ENCODE measurements around the gene WWC2. TPM values are rescaled to one million over a fixed set of nuclear protein-coding genes. Genes with fewer than 3 reads are reported as not detected.

WWC2 gene
- polyA plus RNA-seq, 4 donors, result 0.22 to 15.6 (median 2.1) TPM

DNA sequence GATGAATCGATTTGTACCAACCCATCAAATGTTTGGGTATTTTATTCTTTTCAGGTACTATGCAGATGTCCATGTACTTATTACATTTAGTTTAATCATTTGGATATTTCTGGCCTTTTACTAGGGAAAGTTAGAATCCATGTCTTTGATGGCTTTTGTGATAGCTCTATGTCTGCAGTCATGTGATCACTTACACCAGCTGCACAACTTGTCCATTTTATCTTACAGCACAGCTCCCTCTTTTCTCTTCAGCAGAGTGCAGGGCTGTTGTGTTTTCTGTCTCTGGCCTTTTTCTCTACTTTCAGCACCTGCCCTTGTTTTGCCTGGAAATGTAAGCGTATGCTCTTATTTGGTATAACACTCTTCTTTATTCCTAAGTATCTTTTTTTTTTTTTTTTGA is 30.6 kb downstream of the WWC2 start:
- H3K9me3 ChIP-seq (ENCODE audit: control insufficient read depth in 2 of 2, insufficient read depth in 1 of 2, low read depth in 1 of 2, low read length in 1 of 2), result no peaks in the 10 kb centered on the region
- H3K27ac ChIP-seq (ENCODE audit: low read depth in 1 of 3, low read length in 2 of 3), result no peak overlapping the region
- no peaks in the 10 kb centered on the region for H3K36me3 ChIP-seq (ENCODE audit: control insufficient read depth in 3 of 3, insufficient read depth in 2 of 3, low read depth in 1 of 3, low read length in 3 of 3)
- H3K4me1 ChIP-seq (ENCODE audit: control insufficient read depth in 3 of 3, insufficient read depth in 2 of 3, low read depth in 1 of 3, low read length in 2 of 3), result no peaks in the 10 kb centered on the region
- DNase-seq (no peak), FAIRE-seq (no peak)
- WGBS, 3 donors, result 91 to 95% (median 93%) methylated on average over 2 of the region's 2 CpGs
- no peaks in the 10 kb centered on the region for H3K27me3 ChIP-seq (ENCODE audit: control insufficient read depth in 3 of 3, insufficient read depth in 3 of 3, low read length in 3 of 3)
- H3K4me3 ChIP-seq (ENCODE audit: low read depth in 1 of 3, low read length in 3 of 3), result no peak overlapping the region

DNA sequence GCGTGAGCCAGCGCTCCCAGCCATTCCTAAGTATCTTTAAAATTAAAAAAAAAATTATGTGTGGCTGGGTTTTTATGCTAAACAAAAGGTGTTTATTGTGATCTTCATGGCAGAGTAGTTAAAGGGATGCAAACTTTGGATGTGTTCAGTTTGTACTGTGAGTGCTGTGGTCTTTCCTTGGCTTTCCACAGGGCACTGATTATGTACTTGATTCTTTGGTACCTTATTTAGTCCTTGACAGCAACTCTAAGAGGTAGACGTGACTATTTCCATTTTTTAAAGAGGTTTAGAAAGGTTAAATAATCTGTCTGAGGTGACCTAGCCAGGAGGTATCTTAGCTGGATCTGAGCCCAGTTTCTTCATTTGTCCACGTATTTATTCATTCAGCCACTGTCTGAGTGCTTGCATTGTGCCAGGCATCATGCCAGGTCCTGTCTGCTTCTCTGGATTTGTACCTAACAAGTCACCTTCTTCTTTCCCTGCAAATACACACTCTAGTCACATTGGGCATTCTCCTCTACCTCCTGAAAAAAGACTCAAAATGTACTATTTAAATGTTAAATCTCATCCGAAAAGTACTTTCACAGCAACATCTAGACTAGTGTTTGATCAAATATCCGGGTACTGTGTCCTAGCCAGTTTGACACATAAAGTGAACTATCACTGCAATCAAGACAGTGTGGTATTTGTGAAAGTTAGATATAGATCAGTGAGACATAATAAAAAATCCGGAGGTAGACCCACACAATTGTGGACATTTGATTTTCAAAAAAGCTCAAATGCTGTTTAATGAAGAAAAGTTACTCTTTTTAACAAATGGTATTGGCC is 31.5 kb downstream of the WWC2 start:
- WGBS, 3 donors, result 58 to 74% (median 68%) methylated on average over 7 of the region's 7 CpGs
- DNase-seq, result no peak
- Histone ChIP-seq H3K27ac (ENCODE audit: low read depth in 1 of 3, low read length in 2 of 3) (no peak overlapping the region), H3K4me3 (ENCODE audit: low read depth in 1 of 3, low read length in 3 of 3) (no peak overlapping the region), H3K4me1 (ENCODE audit: control insufficient read depth in 3 of 3, insufficient read depth in 2 of 3, low read depth in 1 of 3, low read length in 2 of 3) (no peaks in the 10 kb centered on the region), H3K27me3 (ENCODE audit: control insufficient read depth in 3 of 3, insufficient read depth in 3 of 3, low read length in 3 of 3) (no peaks in the 10 kb centered on the region), H3K36me3 (ENCODE audit: control insufficient read depth in 3 of 3, insufficient read depth in 2 of 3, low read depth in 1 of 3, low read length in 3 of 3) (no peaks in the 10 kb centered on the region), H3K9me3 (ENCODE audit: control insufficient read depth in 2 of 2, insufficient read depth in 1 of 2, low read depth in 1 of 2, low read length in 1 of 2) (no peaks in the 10 kb centered on the region)
- FAIRE-seq, result no peak

DNA sequence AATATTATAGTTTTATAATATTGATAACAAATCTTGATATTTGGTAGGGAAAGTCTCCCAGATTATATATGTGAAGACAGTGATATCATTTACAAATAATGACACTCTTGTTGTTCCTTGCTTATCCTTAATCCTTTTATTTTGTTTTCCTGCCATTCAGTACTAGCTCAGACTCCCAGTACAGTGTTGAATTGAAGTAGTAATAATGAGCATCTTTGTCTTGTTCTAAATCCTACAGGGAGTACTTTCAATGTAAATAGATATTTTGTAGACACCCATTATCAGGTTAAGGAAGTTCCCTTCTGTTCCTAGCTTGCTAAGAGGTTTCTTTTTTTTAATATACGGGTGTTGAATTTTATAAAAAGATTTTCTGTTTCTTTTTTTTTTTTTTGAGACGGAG is 33.0 kb downstream of the WWC2 start:
- Histone ChIP-seq H3K9me3 (ENCODE audit: control insufficient read depth in 2 of 2, insufficient read depth in 1 of 2, low read depth in 1 of 2, low read length in 1 of 2) (no peaks in the 10 kb centered on the region), H3K4me3 (ENCODE audit: low read depth in 1 of 3, low read length in 3 of 3) (no peak overlapping the region), H3K36me3 (ENCODE audit: control insufficient read depth in 3 of 3, insufficient read depth in 2 of 3, low read depth in 1 of 3, low read length in 3 of 3) (no peaks in the 10 kb centered on the region), H3K4me1 (ENCODE audit: control insufficient read depth in 3 of 3, insufficient read depth in 2 of 3, low read depth in 1 of 3, low read length in 2 of 3) (no peaks in the 10 kb centered on the region), H3K27me3 (ENCODE audit: control insufficient read depth in 3 of 3, insufficient read depth in 3 of 3, low read length in 3 of 3) (no peaks in the 10 kb centered on the region), H3K27ac (ENCODE audit: low read depth in 1 of 3, low read length in 2 of 3) (no peak overlapping the region)
- no peak for FAIRE-seq
- DNase-seq, result no peak
- 90 to 100% (median 94%) methylated on average over 2 of the region's 2 CpGs for WGBS, 3 donors

DNA sequence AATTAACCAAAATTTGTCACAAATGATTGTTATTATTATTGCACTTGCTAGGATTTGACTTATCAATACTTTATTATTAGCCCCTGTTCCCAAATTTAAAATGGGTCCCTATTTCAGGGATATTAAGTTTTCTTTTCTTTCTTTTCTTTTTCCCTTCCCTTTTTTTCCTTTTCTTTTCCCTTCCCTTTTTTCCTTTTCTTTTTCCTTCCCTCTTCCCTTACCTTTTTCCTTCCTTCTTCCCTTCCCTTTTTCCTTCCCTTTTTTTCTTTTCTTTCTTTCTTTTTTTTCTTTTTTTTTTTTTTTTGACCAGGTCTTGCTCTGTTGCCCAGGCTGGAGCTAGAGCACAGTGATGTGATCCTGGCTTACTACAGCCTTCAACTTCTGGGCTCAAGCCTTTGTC is 33.8 kb downstream of the WWC2 start:
- DNase-seq (no peak), FAIRE-seq (no peak)
- H3K36me3 ChIP-seq (ENCODE audit: control insufficient read depth in 3 of 3, insufficient read depth in 2 of 3, low read depth in 1 of 3, low read length in 3 of 3), result no peaks in the 10 kb centered on the region
- no peaks in the 10 kb centered on the region for H3K27me3 ChIP-seq (ENCODE audit: control insufficient read depth in 3 of 3, insufficient read depth in 3 of 3, low read length in 3 of 3)
- no peak overlapping the region for H3K27ac ChIP-seq (ENCODE audit: low read depth in 1 of 3, low read length in 2 of 3)
- no peaks in the 10 kb centered on the region for H3K9me3 ChIP-seq (ENCODE audit: control insufficient read depth in 2 of 2, insufficient read depth in 1 of 2, low read depth in 1 of 2, low read length in 1 of 2)
- H3K4me3 ChIP-seq (ENCODE audit: low read depth in 1 of 3, low read length in 3 of 3), result no peak overlapping the region
- H3K4me1 ChIP-seq (ENCODE audit: control insufficient read depth in 3 of 3, insufficient read depth in 2 of 3, low read depth in 1 of 3, low read length in 2 of 3), result no peaks in the 10 kb centered on the region

DNA sequence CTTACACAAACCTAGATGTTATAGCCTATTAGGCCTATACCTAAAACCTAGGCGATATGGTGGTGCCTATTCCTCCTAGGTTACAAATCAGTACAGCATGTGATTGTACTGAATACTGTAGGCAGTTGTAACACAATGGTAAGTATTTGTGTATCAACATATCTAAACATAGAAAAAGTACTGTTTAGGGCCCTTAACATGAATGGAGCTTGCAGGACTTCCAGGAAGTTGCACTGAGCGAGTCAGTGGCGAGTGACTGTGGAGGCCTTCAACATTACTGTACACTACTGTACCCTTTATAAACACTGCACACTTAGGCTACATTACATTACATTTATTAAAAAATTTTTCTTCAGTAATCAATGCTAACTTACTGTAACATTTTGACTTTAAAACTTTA is 37.8 kb downstream of the WWC2 start:
- H3K36me3 ChIP-seq (ENCODE audit: control insufficient read depth in 3 of 3, insufficient read depth in 2 of 3, low read depth in 1 of 3, low read length in 3 of 3), result peaks cover 0 to 2% (median 0%) of the 10 kb centered on the region in 3 donors
- no peak for FAIRE-seq
- no peak overlapping the region for H3K4me3 ChIP-seq (ENCODE audit: low read depth in 1 of 3, low read length in 3 of 3)
- H3K27ac ChIP-seq (ENCODE audit: low read depth in 1 of 3, low read length in 2 of 3), result no peak overlapping the region
- DNase-seq, result no peak
- H3K4me1 ChIP-seq (ENCODE audit: control insufficient read depth in 3 of 3, insufficient read depth in 2 of 3, low read depth in 1 of 3, low read length in 2 of 3), result no peaks in the 10 kb centered on the region
- WGBS, 3 donors, result 92 to 97% (median 93%) methylated on average over 3 of the region's 3 CpGs
- H3K27me3 ChIP-seq (ENCODE audit: control insufficient read depth in 3 of 3, insufficient read depth in 3 of 3, low read length in 3 of 3), result no peaks in the 10 kb centered on the region
- no peaks in the 10 kb centered on the region for H3K9me3 ChIP-seq (ENCODE audit: control insufficient read depth in 2 of 2, insufficient read depth in 1 of 2, low read depth in 1 of 2, low read length in 1 of 2)

DNA sequence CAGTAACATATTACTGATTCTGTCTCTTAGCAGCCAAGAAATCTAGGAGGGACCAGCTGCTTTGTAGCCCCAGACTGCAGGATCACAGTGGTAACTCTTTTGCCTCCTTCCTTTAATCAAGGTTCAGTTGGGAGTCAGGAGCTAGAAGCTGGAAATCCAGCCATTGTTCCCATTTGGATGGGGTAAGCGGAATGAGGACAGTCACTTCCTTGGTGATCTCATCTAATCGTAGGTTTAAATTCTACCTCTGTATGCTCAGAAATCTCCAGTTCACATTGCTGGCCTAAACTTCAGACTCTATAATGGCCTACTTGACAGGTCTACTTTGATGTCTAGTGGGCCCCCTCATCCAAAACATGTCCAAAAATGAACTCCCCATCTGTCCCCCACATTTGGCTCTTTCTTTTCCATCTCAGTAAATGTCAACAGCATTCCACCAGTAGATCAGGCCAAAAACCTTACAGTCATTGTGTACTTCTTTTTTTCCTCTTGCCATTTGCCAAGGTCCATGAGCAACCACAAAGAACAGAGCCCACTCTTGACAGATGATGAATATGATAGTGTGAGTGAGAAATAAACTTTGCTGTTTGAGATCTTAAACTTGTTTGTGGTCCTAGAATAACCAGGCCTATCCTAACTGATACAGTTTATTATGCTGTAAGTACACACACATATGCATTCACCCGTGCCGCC is 40.1 kb downstream of the WWC2 start:
- Histone ChIP-seq H3K36me3 (ENCODE audit: control insufficient read depth in 3 of 3, insufficient read depth in 2 of 3, low read depth in 1 of 3, low read length in 3 of 3) (peaks cover 0 to 2% (median 0%) of the 10 kb centered on the region in 3 donors), H3K27ac (ENCODE audit: low read depth in 1 of 3, low read length in 2 of 3) (no peak overlapping the region), H3K9me3 (ENCODE audit: control insufficient read depth in 2 of 2, insufficient read depth in 1 of 2, low read depth in 1 of 2, low read length in 1 of 2) (no peaks in the 10 kb centered on the region), H3K4me1 (ENCODE audit: control insufficient read depth in 3 of 3, insufficient read depth in 2 of 3, low read depth in 1 of 3, low read length in 2 of 3) (no peaks in the 10 kb centered on the region), H3K4me3 (ENCODE audit: low read depth in 1 of 3, low read length in 3 of 3) (no peak overlapping the region), H3K27me3 (ENCODE audit: control insufficient read depth in 3 of 3, insufficient read depth in 3 of 3, low read length in 3 of 3) (no peaks in the 10 kb centered on the region)
- no peak for DNase-seq
- WGBS, 3 donors, result 79 to 85% (median 84%) methylated on average over 4 of the region's 4 CpGs
- no peak for FAIRE-seq

DNA sequence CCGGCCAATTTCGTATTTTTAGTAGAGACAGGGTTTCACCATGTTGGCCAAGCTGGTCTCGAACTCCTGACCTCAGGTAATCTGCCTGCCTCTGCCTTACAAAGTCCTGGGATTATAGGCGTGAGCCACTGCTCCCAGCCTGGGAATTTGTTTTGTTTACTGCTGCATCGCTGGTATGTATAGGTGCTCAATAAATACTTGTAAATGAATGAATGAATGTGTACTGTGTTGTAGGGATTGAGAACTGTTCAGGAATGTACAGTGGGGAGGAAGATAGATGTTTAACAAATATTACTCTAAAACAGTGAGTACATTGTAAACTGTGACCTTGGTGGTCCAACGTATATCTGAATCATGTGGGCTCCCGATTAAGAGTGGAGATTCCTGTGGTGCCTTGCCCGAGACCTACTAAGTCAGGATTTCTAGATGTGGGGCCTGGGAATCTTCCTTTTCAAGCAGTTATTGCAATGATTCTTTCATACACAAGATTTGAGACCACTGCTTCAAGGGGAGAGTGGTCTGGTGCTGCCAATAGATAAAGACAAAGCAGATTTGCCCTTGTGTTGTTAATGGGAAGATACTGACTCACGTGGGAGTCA is 41.0 kb downstream of the WWC2 start:
- no peaks in the 10 kb centered on the region for H3K9me3 ChIP-seq (ENCODE audit: control insufficient read depth in 2 of 2, insufficient read depth in 1 of 2, low read depth in 1 of 2, low read length in 1 of 2)
- H3K27me3 ChIP-seq (ENCODE audit: control insufficient read depth in 3 of 3, insufficient read depth in 3 of 3, low read length in 3 of 3), result no peaks in the 10 kb centered on the region
- no peak overlapping the region for H3K4me3 ChIP-seq (ENCODE audit: low read depth in 1 of 3, low read length in 3 of 3)
- DNase-seq, result no peak
- no peak overlapping the region for H3K27ac ChIP-seq (ENCODE audit: low read depth in 1 of 3, low read length in 2 of 3)
- WGBS, 3 donors, result 85 to 88% (median 87%) methylated on average over 9 of the region's 9 CpGs
- FAIRE-seq, result no peak
- no peaks in the 10 kb centered on the region for H3K4me1 ChIP-seq (ENCODE audit: control insufficient read depth in 3 of 3, insufficient read depth in 2 of 3, low read depth in 1 of 3, low read length in 2 of 3)
- H3K36me3 ChIP-seq (ENCODE audit: control insufficient read depth in 3 of 3, insufficient read depth in 2 of 3, low read depth in 1 of 3, low read length in 3 of 3), result peaks cover 0 to 2% (median 0%) of the 10 kb centered on the region in 3 donors

DNA sequence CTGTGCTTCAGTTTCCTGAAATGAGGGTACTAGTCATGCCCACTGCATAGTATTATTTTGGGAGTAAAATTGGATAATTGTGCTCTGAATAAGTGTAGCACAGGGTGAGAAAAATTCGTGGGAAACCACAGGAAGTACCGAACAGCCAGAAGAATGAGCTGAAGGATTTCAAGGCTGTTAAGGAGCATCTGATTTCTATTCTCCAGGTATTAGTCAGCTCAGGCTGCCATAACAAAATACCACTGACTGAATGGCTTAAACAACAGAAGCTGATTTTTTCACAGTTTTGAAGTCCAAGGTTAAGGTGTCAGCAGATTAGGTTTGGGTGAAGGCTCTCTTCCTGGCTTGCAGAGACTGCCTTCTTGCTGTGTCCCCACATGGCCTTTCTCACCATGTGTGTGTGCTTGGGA is 41.9 kb downstream of the WWC2 start:
- H3K36me3 ChIP-seq (ENCODE audit: control insufficient read depth in 3 of 3, insufficient read depth in 2 of 3, low read depth in 1 of 3, low read length in 3 of 3), result peaks cover 0 to 2% (median 0%) of the 10 kb centered on the region in 3 donors
- H3K9me3 ChIP-seq (ENCODE audit: control insufficient read depth in 2 of 2, insufficient read depth in 1 of 2, low read depth in 1 of 2, low read length in 1 of 2), result no peaks in the 10 kb centered on the region
- DNase-seq (no peak), FAIRE-seq (no peak)
- no peak overlapping the region for H3K27ac ChIP-seq (ENCODE audit: low read depth in 1 of 3, low read length in 2 of 3)
- no peak overlapping the region for H3K4me3 ChIP-seq (ENCODE audit: low read depth in 1 of 3, low read length in 3 of 3)
- H3K4me1 ChIP-seq (ENCODE audit: control insufficient read depth in 3 of 3, insufficient read depth in 2 of 3, low read depth in 1 of 3, low read length in 2 of 3), result no peaks in the 10 kb centered on the region
- H3K27me3 ChIP-seq (ENCODE audit: control insufficient read depth in 3 of 3, insufficient read depth in 3 of 3, low read length in 3 of 3), result no peaks in the 10 kb centered on the region
- 60 to 70% (median 63%) methylated on average over 2 of the region's 2 CpGs for WGBS, 3 donors
